ENCODE measurements around the gene F8A3.

The F8A3 gene

GRCh38 chrX:155434906-155435743 lies 23.3 kb downstream of the F8A3 start:
- DNase-seq (ENCODE audit: low read depth, low spot score): peak; percentile 1
- Histone ChIP-seq H3K9me3 (ENCODE audit: low read depth, low read length) (no peaks in the 10 kb centered on the region), H3K36me3 (ENCODE audit: insufficient read depth, low read length) (no peaks in the 10 kb centered on the region), H3K27ac (no peak overlapping the region), H3K4me3 (no peak overlapping the region), H3K9ac (ENCODE audit: insufficient read length) (no peak overlapping the region)
- TF ChIP-seq FOXP2 (optimal IDR thresholded peaks at IDR 0.05; ENCODE audit: control extremely low read depth, extremely low read length, insufficient read depth): no peak
- TF ChIP-seq EZH2 (IDR thresholded peaks at IDR 0.05): no peak
- TF ChIP-seq POLR2AphosphoS5 (IDR thresholded peaks at IDR 0.05; ENCODE audit: borderline replicate concordance, low read depth, low read length): no peak

DNA sequence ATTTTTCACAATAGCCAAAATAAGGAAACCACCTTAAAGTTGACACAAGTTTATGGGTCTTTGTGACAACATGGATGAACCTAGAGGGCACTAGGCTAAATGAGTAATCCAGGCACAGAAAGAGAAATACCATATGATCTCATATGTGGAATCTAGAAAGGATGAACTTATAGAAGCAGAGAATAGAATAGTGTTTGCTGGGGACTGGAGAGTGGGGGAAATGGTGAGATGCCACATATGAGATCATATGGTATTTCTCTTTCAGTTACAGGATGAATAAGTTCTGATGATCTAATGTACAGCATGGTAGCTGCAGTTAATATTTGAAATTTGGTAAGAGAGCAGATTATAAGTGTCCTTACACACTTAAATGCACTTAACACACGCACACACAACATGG lies 40.7 kb downstream of the F8A3 start:
- Histone ChIP-seq H3K4me3 (no peak overlapping the region), H3K9me3 (ENCODE audit: low read depth, low read length) (no peaks in the 10 kb centered on the region), H3K9ac (ENCODE audit: insufficient read length) (no peak overlapping the region), H3K36me3 (ENCODE audit: insufficient read depth, low read length) (no peaks in the 10 kb centered on the region), H3K27ac (no peak overlapping the region)
- no peak for TF ChIP-seq FOXP2 (optimal IDR thresholded peaks at IDR 0.05; ENCODE audit: control extremely low read depth, extremely low read length, insufficient read depth)
- no peak for TF ChIP-seq EZH2 (IDR thresholded peaks at IDR 0.05)
- TF ChIP-seq POLR2AphosphoS5 (IDR thresholded peaks at IDR 0.05; ENCODE audit: borderline replicate concordance, low read depth, low read length): no peak
- DNase-seq (ENCODE audit: low read depth, low spot score): no peak

Data from SK-N-MC (cell line).